ENCODE data around the gene DYNLRB1.

DNA sequence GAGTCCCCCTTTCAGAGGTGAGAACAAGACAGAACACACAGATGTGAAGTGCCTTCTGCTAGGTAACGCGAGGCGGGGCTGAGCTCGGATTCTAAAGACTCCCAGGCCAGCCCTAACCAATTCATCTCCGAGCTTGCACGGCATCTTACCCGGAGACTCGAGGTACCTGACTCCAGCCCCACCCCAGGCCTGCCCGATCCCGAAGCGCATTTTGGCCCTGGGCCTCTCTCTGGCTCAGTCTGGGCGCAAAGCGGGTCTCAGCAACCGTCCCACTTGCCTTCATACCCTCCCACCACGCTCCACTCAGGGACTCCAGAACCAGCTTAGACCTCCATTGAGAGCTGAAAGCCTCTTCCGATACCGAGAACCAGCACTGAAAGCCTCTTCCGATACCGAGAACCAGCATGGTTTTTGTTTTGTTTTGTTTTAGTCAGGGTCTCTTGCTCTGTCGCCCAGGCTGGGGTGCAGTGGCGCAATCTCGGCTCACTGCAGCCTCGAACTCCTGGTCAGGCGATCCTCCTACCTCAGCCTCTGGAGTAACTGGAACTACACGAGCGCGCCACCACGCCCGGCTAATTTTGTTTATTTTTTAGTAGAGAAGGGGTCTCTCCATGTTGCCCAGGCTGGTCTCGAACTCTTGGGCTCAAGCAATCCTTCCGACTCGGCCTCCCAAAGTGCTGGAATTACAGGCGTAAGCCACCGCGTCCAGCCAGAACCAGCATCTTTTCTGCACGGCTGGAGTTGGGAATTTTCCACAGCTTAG, 557 bp upstream of the DYNLRB1 start:
- TF ChIP-seq, protein P1, sequence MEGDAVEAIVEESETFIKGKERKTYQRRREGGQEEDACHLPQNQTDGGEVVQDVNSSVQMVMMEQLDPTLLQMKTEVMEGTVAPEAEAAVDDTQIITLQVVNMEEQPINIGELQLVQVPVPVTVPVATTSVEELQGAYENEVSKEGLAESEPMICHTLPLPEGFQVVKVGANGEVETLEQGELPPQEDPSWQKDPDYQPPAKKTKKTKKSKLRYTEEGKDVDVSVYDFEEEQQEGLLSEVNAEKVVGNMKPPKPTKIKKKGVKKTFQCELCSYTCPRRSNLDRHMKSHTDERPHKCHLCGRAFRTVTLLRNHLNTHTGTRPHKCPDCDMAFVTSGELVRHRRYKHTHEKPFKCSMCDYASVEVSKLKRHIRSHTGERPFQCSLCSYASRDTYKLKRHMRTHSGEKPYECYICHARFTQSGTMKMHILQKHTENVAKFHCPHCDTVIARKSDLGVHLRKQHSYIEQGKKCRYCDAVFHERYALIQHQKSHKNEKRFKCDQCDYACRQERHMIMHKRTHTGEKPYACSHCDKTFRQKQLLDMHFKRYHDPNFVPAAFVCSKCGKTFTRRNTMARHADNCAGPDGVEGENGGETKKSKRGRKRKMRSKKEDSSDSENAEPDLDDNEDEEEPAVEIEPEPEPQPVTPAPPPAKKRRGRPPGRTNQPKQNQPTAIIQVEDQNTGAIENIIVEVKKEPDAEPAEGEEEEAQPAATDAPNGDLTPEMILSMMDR (IDR thresholded peaks at IDR 0.05; ENCODE audit: poor library complexity), result no peak
- TF ChIP-seq EZH2phosphoT487 (IDR thresholded peaks at IDR 0.05; ENCODE audit: low read depth, severe bottlenecking, unreplicated experiment), result no peak

Measured in hepatocyte (in vitro differentiated cells).